HepG2 (cell line): ENCODE data around the gene PPP1R16B. TPM values are rescaled to one million over a fixed set of nuclear protein-coding genes. Genes with fewer than 3 reads are reported as not detected.

Source experiments
- ATAC-seq: fragments of 200-7000 bp; cut with Tn5 transposase; 3 replicates; pipeline ENCODE4 v1.9.1; 2020; ENCODE audit warnings: mild to moderate bottlenecking, moderate library complexity
- BruUV-seq: library from RNA; stranded (reverse); fragments of 400-500 nt; replicated peaks from 2 replicates; lab custom pipeline; 2021; lab: Mats Ljungman, UMichigan
- CTCF ChIA-PET: fragments of 300-600 bp; formaldehyde crosslinking; extraction: SDS; loops from one replicate; lab custom pipeline; 2021; ENCODE audit warnings: low total read pairs, inconsistent platforms, low intra/inter-chr PET ratio; lab: Yijun Ruan, JAX
- POLR2A ChIA-PET: fragments of 350-600 bp; sonication (Branson Sonifier 250); formaldehyde crosslinking; loops from one replicate; lab custom pipeline; 2020; ENCODE audit warnings: antibody characterized with exemption, inconsistent platforms; lab: Yijun Ruan, JAX
- DNase-seq: peaks from one replicate; pipeline ENCODE4 v3.0.0-alpha.2; 2015; ENCODE audit warnings: low spot score
- FAIRE-seq: peaks from 3 replicates; lab custom pipeline; 2011; peaks lifted over from hg19 to GRCh38; lab: Jason Lieb, UNC
- H2AFZ ChIP-seq: one replicate; pipeline ENCODE4 v1.6.1; 2011; ENCODE audit warnings: low read length, inconsistent platforms
- H3K27ac ChIP-seq: fragments of 300-600 bp; 3 replicates; pipeline ENCODE4 v1.8.0; 2011; ENCODE audit warnings: mixed run types, mild to moderate bottlenecking, mixed read lengths, low read length, inconsistent platforms; ENCODE audit not compliant: insufficient read depth; ENCODE audit errors: extremely low read length
- H3K27me3 ChIP-seq, 2 experiments: fragments of 200-600 bp in 1 of 2; 2 replicates in 1 of 2; 3 replicates in 1 of 2; pipeline versions ENCODE4 v1.6.0 to v1.8.0; 2011; ENCODE audit warnings: low read length in 2 of 2, mild to moderate bottlenecking in 2 of 2, moderate library complexity in 2 of 2, inconsistent platforms in 1 of 2; ENCODE audit not compliant: insufficient read depth in 2 of 2, control insufficient read depth in 1 of 2
- H3K36me3 ChIP-seq, 2 experiments: fragments of 200-600 bp in 1 of 2; replicated peaks in 1 of 2; 2 replicates in 1 of 2; 3 replicates in 1 of 2; pipeline versions ENCODE4 v1.5.1 to v1.8.0; 2011; ENCODE audit warnings: low read length in 2 of 2, inconsistent platforms in 1 of 2; ENCODE audit not compliant: insufficient read depth in 2 of 2, control insufficient read depth in 1 of 2
- H3K4me1 ChIP-seq: 2 replicates; pipeline ENCODE4 v1.5.1; 2012; ENCODE audit warnings: low read length, inconsistent platforms; ENCODE audit not compliant: insufficient read depth
- H3K4me2 ChIP-seq: 2 replicates; pipeline ENCODE4 v1.6.0; 2011; ENCODE audit warnings: low read depth, low read length, inconsistent platforms
- H3K4me3 ChIP-seq, 3 experiments: fragments of 200-600 bp in 1 of 3; sonication (generic), shearing (Covaris generic) in 1 of 3; replicated peaks in 1 of 3; 2 replicates each; pipeline ENCODE4 v1.5.1; 2011 to 2016; ENCODE audit warnings: low read length in 3 of 3, inconsistent platforms in 2 of 3, low read depth in 2 of 3, mild to moderate bottlenecking in 2 of 3, control low read depth in 1 of 3, mixed read lengths in 1 of 3; ENCODE audit not compliant: insufficient read depth in 1 of 3
- H3K79me2 ChIP-seq: one replicate; pipeline ENCODE4 v1.6.1; 2011; ENCODE audit warnings: low read length, inconsistent platforms; ENCODE audit not compliant: insufficient read depth
- H3K9ac ChIP-seq: 2 replicates; pipeline ENCODE4 v1.6.0; 2011; ENCODE audit warnings: mild to moderate bottlenecking, low read depth, low read length, inconsistent platforms; ENCODE audit not compliant: insufficient read depth
- H3K9me3 ChIP-seq: 2 replicates; pipeline ENCODE4 v1.5.1; 2012; ENCODE audit warnings: mild to moderate bottlenecking, low read length
- H4K20me1 ChIP-seq: 2 replicates; pipeline ENCODE4 v1.6.0; 2011; ENCODE audit warnings: inconsistent platforms, mild to moderate bottlenecking, low read length, moderate library complexity; ENCODE audit not compliant: insufficient read depth
- AGO1 ChIP-seq: fragments of 200-400 bp; formaldehyde crosslinking; IDR thresholded peaks from 2 replicates; pipeline ENCODE4 v1.6.1; 2017; ENCODE audit warnings: mild to moderate bottlenecking, low read depth, low read length, moderate library complexity; ENCODE audit not compliant: poor library complexity, severe bottlenecking
- ATF7 ChIP-seq, 2 experiments: fragments of 450-650 bp in 1 of 2; sonication (generic) in 1 of 2; formaldehyde crosslinking in 1 of 2; IDR thresholded peaks; 2 replicates each; pipeline versions ENCODE4 v1.4.0 to v1.6.1; 2016 to 2020; ENCODE audit warnings: antibody characterized with exemption in 1 of 2, mild to moderate bottlenecking in 1 of 2, missing genetic modification reagents in 1 of 2
- HNF4A ChIP-seq: sonication (generic); formaldehyde crosslinking; IDR thresholded peaks from 2 replicates; pipeline ENCODE4 v1.4.0; 2020; ENCODE audit warnings: missing genetic modification reagents
- SATB2 ChIP-seq: sonication (generic); formaldehyde crosslinking; IDR thresholded peaks from 2 replicates; pipeline ENCODE4 v1.5.0; 2020; ENCODE audit warnings: missing genetic modification reagents
- ZFP1 ChIP-seq: IDR thresholded peaks from 2 replicates; pipeline ENCODE4 v1.6.1; 2016
- ZNF746 ChIP-seq: sonication (generic); formaldehyde crosslinking; IDR thresholded peaks from 2 replicates; pipeline ENCODE4 v1.8.0; 2022; ENCODE audit warnings: mild to moderate bottlenecking, missing genetic modification reagents
- ZNF768 ChIP-seq: sonication (generic); formaldehyde crosslinking; IDR thresholded peaks from 2 replicates; pipeline ENCODE4 v1.4.0; 2020; ENCODE audit warnings: missing genetic modification reagents
- ZNF883 ChIP-seq: sonication (generic); formaldehyde crosslinking; IDR thresholded peaks from 2 replicates; pipeline ENCODE4 v1.5.1; 2020; ENCODE audit warnings: mild to moderate bottlenecking, missing genetic modification reagents; ENCODE audit errors: not compliant biosample characterization
- WGBS: methylation state at CpG from one replicate; pipeline ENCODE4 v1.1.6; 2017; ENCODE audit warnings: low lambda C conversion rate; 5-methylcytosine and 5-hydroxymethylcytosine counted together
- in situ Hi-C: cut with HindIII; loops from 2 replicates; pipeline ENCODE4 v1.10.0; 2017; ENCODE audit warnings: low pct_unique_long_range_greater_than_20kb; ENCODE audit not compliant: extremely low pct_ligation_motif_present
- intact Hi-C: fragments of 100-400 bp; cut with micrococcal nuclease; formaldehyde crosslinking; loops from one replicate; pipeline ENCODE4 v1.10.0; 2022; ENCODE audit not compliant: unreplicated experiment
- polyA plus RNA-seq, 8 experiments: library from polyadenylated mRNA; depleted of rRNA in 3 of 8; stranded (reverse) in 7 of 8; unstranded in 1 of 8; fragments of >200 nt; fragmentation: Illumina TruSeq in 4 of 8; extraction: Trizol in 4 of 8; gene quantifications; 2 replicates each; pipeline versions ENCODE4 v1.2.1 to v1.2.3, GENCODE V29; 2011 to 2016; ENCODE audit warnings: low read depth in 4 of 8, missing spikeins in 1 of 8, mixed read lengths in 1 of 8; ENCODE audit not compliant: insufficient read depth in 1 of 8
- total RNA-seq, 5 experiments: library from RNA; depleted of rRNA; stranded (reverse); fragments of >200 nt; fragmentation: Illumina TruSeq; extraction: Trizol; gene quantifications; 2 replicates each; pipeline ENCODE4 v1.2.3, GENCODE V29; 2016; ENCODE audit warnings: low read depth in 1 of 5
- TF ChIP-seq, protein P1 (sequence below): sonication (generic); formaldehyde crosslinking; IDR thresholded peaks from 2 replicates; pipeline ENCODE4 v1.8.1; 2023; ENCODE audit warnings: mild to moderate bottlenecking, inconsistent platforms, moderate library complexity, missing genetic modification reagents, borderline replicate concordance
- TF ChIP-seq, protein P2 (sequence below): sonication (generic); formaldehyde crosslinking; IDR thresholded peaks from 2 replicates; pipeline ENCODE4 v1.4.0; 2020; ENCODE audit warnings: mild to moderate bottlenecking, low read depth, missing genetic modification reagents
- TF ChIP-seq, protein P3 (sequence below): sonication (generic); formaldehyde crosslinking; IDR thresholded peaks from 2 replicates; pipeline ENCODE4 v1.5.1; 2020; ENCODE audit warnings: mild to moderate bottlenecking, missing genetic modification reagents, moderate library complexity

The PPP1R16B gene
- total and polyA plus RNA-seq, 2 of the 13 experiments (the other 11 are each of a cell fraction or from before 2014, with no cell fraction given): 0.02 to 0.11 TPM

GRCh38 chr20:38917657-38918056 is 112.2 kb downstream of the PPP1R16B start:
- no TSS peak for BruUV-seq
- Histone ChIP-seq H3K9me3 (no peaks in the 10 kb centered on the region), H3K79me2 (no peaks in the 10 kb centered on the region), H3K36me3 (no peaks in the 10 kb centered on the region), H3K27ac (no peak overlapping the region), H3K27me3 (peaks cover 7 to 23% of the 10 kb centered on the region in 2 experiments; a peak in 4 of 5 replicates), H3K9ac (no peak overlapping the region), H3K4me1 (peaks cover 59% of the 10 kb centered on the region), H3K4me3 (no peak overlapping the region), H3K4me2 (peak overlapping the region; percentile 33), H2AFZ (no peak overlapping the region), H4K20me1 (no peaks in the 10 kb centered on the region)
- WGBS: 14% methylated on average over 4 of the region's 4 CpGs
- POLR2A ChIA-PET: interaction anchor here (2.4 kb wide), 1 partner anchor 9 kb away, joined by 10 read pairs; the partner anchor contains the start of gene FAM83D
- CTCF ChIA-PET: no interaction called here
- no peak for DNase-seq
- no peak for FAIRE-seq
- in situ Hi-C loops: no loop called here
- intact Hi-C loops: no loop called here
- ATAC-seq: no peak
- TF ChIP-seq HNF4A (peak; percentile 13; the same call in 1 of the 2 replicates), ZNF746 (CRISPR knock-in tag) (0 out of 2 replicates have a peak, but pooled peaks have one; percentile 26), ATF7 (IDR thresholded peaks at IDR 0.05) (peak; percentile 68; the same call in 1 of the 2 replicates), ATF7 (CRISPR knock-in tag; IDR thresholded peaks at IDR 0.05) (no peak)
- TF ChIP-seq, protein P1, sequence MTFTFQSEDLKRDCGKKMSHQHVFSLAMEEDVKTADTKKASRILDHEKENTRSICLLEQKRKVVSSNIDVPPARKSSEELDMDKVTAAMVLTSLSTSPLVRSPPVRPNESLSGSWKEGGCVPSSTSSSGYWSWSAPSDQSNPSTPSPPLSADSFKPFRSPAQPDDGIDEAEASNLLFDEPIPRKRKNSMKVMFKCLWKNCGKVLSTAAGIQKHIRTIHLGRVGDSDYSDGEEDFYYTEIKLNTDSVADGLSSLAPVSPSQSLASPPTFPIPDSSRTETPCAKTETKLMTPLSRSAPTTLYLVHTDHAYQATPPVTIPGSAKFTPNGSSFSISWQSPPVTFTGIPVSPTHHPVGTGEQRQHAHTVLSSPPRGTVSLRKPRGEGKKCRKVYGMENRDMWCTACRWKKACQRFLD: no peak
- TF ChIP-seq, protein P2, sequence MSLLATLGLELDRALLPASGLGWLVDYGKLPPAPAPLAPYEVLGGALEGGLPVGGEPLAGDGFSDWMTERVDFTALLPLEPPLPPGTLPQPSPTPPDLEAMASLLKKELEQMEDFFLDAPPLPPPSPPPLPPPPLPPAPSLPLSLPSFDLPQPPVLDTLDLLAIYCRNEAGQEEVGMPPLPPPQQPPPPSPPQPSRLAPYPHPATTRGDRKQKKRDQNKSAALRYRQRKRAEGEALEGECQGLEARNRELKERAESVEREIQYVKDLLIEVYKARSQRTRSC (CRISPR knock-in tag): 0 out of 2 replicates have a peak, but pooled peaks have one; percentile 41

GRCh38 chr20:38918172-38918571 is 112.7 kb downstream of the PPP1R16B start:
- no peak for ATAC-seq
- DNase-seq: no peak
- no peak overlapping the region for H2AFZ ChIP-seq
- FAIRE-seq: no peak
- no peak overlapping the region for H3K27ac ChIP-seq
- H3K4me2 ChIP-seq: no peak overlapping the region; the same call in 1 of the 2 replicates
- BruUV-seq: no TSS peak
- CTCF ChIA-PET: no interaction called here
- no peak overlapping the region for H3K9ac ChIP-seq
- no peak overlapping the region for H3K4me3 ChIP-seq
- in situ Hi-C loops (no loop called here), intact Hi-C loops (no loop called here)
- peaks cover 54% of the 10 kb centered on the region for H3K4me1 ChIP-seq
- H3K27me3 ChIP-seq: peaks cover 7 to 23% of the 10 kb centered on the region in 2 experiments; a peak in 4 of 5 replicates
- no peaks in the 10 kb centered on the region for H3K79me2 ChIP-seq
- WGBS: 81% methylated on average over 19 of the region's 19 CpGs
- H3K36me3 ChIP-seq: no peaks in the 10 kb centered on the region
- no peaks in the 10 kb centered on the region for H3K9me3 ChIP-seq
- H4K20me1 ChIP-seq: no peaks in the 10 kb centered on the region
- POLR2A ChIA-PET: interaction anchor here (2.4 to 2.5 kb wide), 2 partner anchors 8 to 44 kb away, joined by 8 to 10 read pairs; partner anchors contain the start of genes DHX35 and FAM83D
- no peak for TF ChIP-seq SATB2 (CRISPR knock-in tag)
- TF ChIP-seq ZNF768 (CRISPR knock-in tag): peak; percentile 39; the same call in 1 of the 2 replicates
- TF ChIP-seq AGO1: peak; percentile 42
- TF ChIP-seq ZNF883 (CRISPR knock-in tag): peak; percentile 35
- TF ChIP-seq ZFP1 (CRISPR knock-in tag): no peak
- TF ChIP-seq, protein P3, sequence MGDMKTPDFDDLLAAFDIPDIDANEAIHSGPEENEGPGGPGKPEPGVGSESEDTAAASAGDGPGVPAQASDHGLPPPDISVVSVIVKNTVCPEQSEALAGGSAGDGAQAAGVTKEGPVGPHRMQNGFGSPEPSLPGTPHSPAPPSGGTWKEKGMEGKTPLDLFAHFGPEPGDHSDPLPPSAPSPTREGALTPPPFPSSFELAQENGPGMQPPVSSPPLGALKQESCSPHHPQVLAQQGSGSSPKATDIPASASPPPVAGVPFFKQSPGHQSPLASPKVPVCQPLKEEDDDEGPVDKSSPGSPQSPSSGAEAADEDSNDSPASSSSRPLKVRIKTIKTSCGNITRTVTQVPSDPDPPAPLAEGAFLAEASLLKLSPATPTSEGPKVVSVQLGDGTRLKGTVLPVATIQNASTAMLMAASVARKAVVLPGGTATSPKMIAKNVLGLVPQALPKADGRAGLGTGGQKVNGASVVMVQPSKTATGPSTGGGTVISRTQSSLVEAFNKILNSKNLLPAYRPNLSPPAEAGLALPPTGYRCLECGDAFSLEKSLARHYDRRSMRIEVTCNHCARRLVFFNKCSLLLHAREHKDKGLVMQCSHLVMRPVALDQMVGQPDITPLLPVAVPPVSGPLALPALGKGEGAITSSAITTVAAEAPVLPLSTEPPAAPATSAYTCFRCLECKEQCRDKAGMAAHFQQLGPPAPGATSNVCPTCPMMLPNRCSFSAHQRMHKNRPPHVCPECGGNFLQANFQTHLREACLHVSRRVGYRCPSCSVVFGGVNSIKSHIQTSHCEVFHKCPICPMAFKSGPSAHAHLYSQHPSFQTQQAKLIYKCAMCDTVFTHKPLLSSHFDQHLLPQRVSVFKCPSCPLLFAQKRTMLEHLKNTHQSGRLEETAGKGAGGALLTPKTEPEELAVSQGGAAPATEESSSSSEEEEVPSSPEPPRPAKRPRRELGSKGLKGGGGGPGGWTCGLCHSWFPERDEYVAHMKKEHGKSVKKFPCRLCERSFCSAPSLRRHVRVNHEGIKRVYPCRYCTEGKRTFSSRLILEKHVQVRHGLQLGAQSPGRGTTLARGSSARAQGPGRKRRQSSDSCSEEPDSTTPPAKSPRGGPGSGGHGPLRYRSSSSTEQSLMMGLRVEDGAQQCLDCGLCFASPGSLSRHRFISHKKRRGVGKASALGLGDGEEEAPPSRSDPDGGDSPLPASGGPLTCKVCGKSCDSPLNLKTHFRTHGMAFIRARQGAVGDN: peak; percentile 37; the same call in 1 of the 2 replicates
